ENCODE data around the gene VWA3B. TPM values are rescaled to one million over a fixed set of nuclear protein-coding genes. Genes with fewer than 3 reads are reported as not detected.

Gene VWA3B
- total RNA-seq, 4 donors from 2014 or later: 0.30 to 6.1 (median 2.5) TPM; not detected in 1

- no peak for DNase-seq (ENCODE audit: low spot score in 2 of 2)
- Histone ChIP-seq H3K27me3 (no peaks in the 10 kb centered on the region), H3K36me3 (no peaks in the 10 kb centered on the region), H3K9me3 (no peaks in the 10 kb centered on the region), H3K27ac (no peak overlapping the region), H3K4me3 (no peak overlapping the region), H3K4me1 (no peaks in the 10 kb centered on the region)
- WGBS, 2 donors: 49 to 53% methylated on average over 2 of the region's 2 CpGs
- TF ChIP-seq EP300 (IDR thresholded peaks at IDR 0.05) (no peak), CTCF (IDR thresholded peaks at IDR 0.05) (no peak), POLR2A (IDR thresholded peaks at IDR 0.05) (no peak)
Measured at GRCh38 chr2:98118852-98119251, 31.9 kb downstream of the VWA3B start.

GRCh38 chr2:98121149-98121548, 34.2 kb downstream of the VWA3B start:
- 59 to 70% methylated on average over 7 to 8 of the region's 8 CpGs for WGBS, 2 donors
- no peak overlapping the region for H3K4me3 ChIP-seq
- no peaks in the 10 kb centered on the region for H3K27me3 ChIP-seq
- DNase-seq (ENCODE audit: low spot score in 2 of 2): no peak
- H3K27ac ChIP-seq: no peak overlapping the region
- no peaks in the 10 kb centered on the region for H3K9me3 ChIP-seq
- H3K4me1 ChIP-seq: no peaks in the 10 kb centered on the region
- no peaks in the 10 kb centered on the region for H3K36me3 ChIP-seq
- no peak for TF ChIP-seq EP300 (IDR thresholded peaks at IDR 0.05)
- no peak for TF ChIP-seq CTCF (IDR thresholded peaks at IDR 0.05)
- TF ChIP-seq POLR2A (IDR thresholded peaks at IDR 0.05): no peak

- Histone ChIP-seq H3K4me1 (no peaks in the 10 kb centered on the region), H3K27ac (no peak overlapping the region), H3K36me3 (no peaks in the 10 kb centered on the region), H3K4me3 (no peak overlapping the region), H3K27me3 (no peaks in the 10 kb centered on the region), H3K9me3 (no peaks in the 10 kb centered on the region)
- DNase-seq (ENCODE audit: low spot score in 2 of 2): no peak
- no peak for TF ChIP-seq EP300 (IDR thresholded peaks at IDR 0.05)
- no peak for TF ChIP-seq POLR2A (IDR thresholded peaks at IDR 0.05)
- TF ChIP-seq CTCF (IDR thresholded peaks at IDR 0.05): no peak
- 41 to 67% methylated on average over 3 of the region's 3 CpGs for WGBS, 2 donors
Measured at GRCh38 chr2:98122524-98122923, 35.6 kb downstream of the VWA3B start.

- Histone ChIP-seq H3K9me3 (no peaks in the 10 kb centered on the region), H3K36me3 (no peaks in the 10 kb centered on the region), H3K27me3 (no peaks in the 10 kb centered on the region), H3K27ac (no peak overlapping the region), H3K4me1 (no peaks in the 10 kb centered on the region), H3K4me3 (no peak overlapping the region)
- no peak for DNase-seq (ENCODE audit: low spot score in 2 of 2)
- TF ChIP-seq POLR2A (IDR thresholded peaks at IDR 0.05) (no peak), CTCF (IDR thresholded peaks at IDR 0.05) (no peak), EP300 (IDR thresholded peaks at IDR 0.05) (no peak)
- WGBS, 2 donors: 32 to 34% methylated on average over 8 of the region's 8 CpGs
Measured at GRCh38 chr2:98123286-98123685, 36.3 kb downstream of the VWA3B start.

- H3K9me3 ChIP-seq: no peaks in the 10 kb centered on the region
- H3K36me3 ChIP-seq: no peaks in the 10 kb centered on the region
- no peak for DNase-seq (ENCODE audit: low spot score in 2 of 2)
- no peaks in the 10 kb centered on the region for H3K27me3 ChIP-seq
- WGBS, 2 donors: 70 to 71% methylated on average over 5 of the region's 5 CpGs
- no peak for TF ChIP-seq POLR2A (IDR thresholded peaks at IDR 0.05)
- no peak overlapping the region for H3K27ac ChIP-seq
- no peaks in the 10 kb centered on the region for H3K4me1 ChIP-seq
- H3K4me3 ChIP-seq: no peak overlapping the region
Measured at GRCh38 chr2:98126061-98126460, 39.1 kb downstream of the VWA3B start.

All from tibial nerve (tissue), 4 donors.